ENCODE measurements around the gene GJB5. TPM values are rescaled to one million over a fixed set of nuclear protein-coding genes. Genes with fewer than 3 reads are reported as not detected.

Gene GJB5
- total RNA-seq, 1 donor from 2014 or later, result not detected

DNA sequence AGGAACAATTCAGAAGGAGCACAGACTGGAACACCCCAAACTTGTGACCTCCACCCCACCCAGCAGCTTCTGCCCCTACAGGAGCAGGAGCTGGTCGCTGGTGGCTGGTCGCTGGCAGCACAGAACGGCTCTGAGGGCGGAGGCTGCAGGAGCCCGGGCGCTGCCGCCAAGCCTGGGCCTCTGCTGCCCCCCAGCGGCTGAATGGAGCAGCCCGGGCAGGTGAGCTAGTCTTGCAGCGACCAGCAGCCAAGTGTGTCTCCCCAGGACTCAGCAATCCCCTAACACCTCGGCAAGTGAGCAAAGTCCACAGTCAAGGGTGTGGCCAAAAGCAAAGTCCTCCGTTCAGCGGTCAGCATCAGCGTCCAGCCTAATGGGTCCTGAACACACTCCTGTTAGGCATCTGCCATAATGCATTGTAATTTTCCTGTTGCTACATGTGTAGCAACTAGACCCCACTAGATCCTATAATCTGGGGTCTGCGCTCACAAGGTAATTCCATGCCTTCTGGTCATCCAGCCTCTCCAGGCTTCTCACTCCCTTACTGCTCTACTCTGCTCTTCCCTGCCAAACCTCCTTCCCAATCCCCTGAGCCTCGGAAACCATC, 12.1 kb upstream of the GJB5 start:
- intact Hi-C loops (cut with DNase I), result loop anchor here (2.0 to 10.0 kb wide), 3 partner anchors 288 to 1110 kb away; no protein-coding TSS in a partner anchor
- peak; percentile 81 for DNase-seq (ENCODE audit: missing footprints)
- ATAC-seq, result peak; percentile 83

DNA sequence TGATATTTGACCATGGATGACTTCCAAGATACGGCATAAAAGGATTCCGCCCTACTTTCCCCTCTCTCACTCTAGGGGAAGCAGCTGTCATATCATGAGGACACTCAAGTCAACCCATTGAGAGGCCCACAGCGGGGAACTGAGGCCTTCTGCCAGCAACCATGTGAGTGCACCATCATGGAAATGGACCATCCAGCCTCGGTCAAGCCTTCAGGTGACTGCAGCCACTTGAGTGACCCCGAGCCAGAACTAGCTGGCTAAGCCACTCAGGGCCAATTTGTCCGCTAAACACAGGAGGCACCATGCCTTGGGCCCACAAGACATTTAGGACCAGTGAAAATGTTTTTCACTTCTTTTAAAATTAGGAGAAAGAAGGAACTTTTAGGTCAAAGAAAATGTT, 11.1 kb upstream of the GJB5 start:
- intact Hi-C loops (cut with DNase I), result loop anchor here (2.0 to 10.0 kb wide), 3 partner anchors 289 to 1111 kb away; no protein-coding TSS in a partner anchor
- ATAC-seq, result no peak
- DNase-seq (ENCODE audit: missing footprints), result no peak

DNA sequence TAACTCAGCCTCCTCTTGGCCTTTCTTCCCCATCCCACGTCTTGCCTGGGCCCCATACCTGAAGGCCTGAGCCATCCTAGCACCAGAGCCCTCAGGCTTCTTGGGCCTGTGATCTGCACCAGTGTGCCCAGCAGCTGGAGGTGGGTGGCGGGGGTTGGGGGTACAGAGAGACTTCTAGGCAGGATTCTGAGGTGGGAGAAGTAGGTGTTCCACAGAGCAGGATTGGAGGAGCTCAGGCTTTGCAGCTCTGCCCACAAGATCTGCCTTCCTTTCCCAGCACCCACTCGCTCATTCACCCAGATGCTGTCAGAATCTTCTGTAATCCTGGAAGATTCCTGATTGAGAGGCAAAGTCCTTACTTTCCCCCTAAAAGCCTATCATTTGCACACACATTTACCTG, 10.0 kb upstream of the GJB5 start:
- intact Hi-C loops (cut with DNase I), result loop anchor here (5.0 to 10.0 kb wide), 2 partner anchors 290 to 1113 kb away; no protein-coding TSS in a partner anchor
- no peak for DNase-seq (ENCODE audit: missing footprints)
- ATAC-seq, result no peak

DNA sequence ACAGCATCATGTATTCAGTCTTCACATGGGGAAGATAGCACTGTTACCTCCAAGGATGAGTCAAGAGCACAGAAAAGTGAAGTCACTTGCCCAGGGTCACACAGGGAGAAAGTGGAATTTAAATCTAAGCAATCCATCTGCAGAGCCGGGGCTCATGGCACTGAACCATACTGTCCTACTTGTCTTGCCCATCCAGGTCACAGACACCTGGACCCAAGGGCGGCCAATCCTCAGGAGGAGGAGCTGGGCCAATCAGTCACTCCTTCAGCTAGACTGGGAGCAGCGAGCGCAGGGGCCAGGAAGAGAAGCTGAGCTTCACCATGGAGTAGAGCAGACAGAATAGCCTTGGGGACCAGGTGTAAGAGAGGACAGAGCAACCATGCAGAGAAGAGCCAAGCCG, 9.2 kb upstream of the GJB5 start:
- DNase-seq (ENCODE audit: missing footprints) (no peak), ATAC-seq (no peak)
- intact Hi-C loops (cut with DNase I), result loop anchor here (10.0 kb wide), 1 partner anchor 291 kb away; no protein-coding TSS in a partner anchor

DNA sequence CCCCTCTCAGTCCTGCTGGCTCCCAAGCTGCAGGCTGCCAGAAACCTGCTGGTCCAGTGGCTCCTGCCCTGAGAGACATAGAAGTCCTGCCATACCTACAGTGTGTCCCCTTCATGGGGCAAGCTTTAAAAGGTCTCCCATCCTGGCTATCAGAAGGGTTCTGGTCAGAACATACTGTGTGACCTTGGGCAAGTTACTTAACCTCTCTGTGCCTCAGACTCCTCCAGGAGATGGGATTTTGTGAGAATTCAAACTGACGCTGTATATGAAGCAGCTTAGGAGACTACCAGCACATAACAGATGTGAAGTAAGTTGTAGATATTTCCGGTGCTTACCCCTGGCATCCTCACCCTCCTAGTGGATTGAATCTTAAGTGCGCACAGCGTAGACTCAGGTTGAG, 8.7 kb upstream of the GJB5 start:
- DNase-seq (ENCODE audit: missing footprints) (no peak), ATAC-seq (no peak)
- intact Hi-C loops (cut with DNase I), result loop anchor here (10.0 kb wide), 1 partner anchor 291 kb away; no protein-coding TSS in a partner anchor

DNA sequence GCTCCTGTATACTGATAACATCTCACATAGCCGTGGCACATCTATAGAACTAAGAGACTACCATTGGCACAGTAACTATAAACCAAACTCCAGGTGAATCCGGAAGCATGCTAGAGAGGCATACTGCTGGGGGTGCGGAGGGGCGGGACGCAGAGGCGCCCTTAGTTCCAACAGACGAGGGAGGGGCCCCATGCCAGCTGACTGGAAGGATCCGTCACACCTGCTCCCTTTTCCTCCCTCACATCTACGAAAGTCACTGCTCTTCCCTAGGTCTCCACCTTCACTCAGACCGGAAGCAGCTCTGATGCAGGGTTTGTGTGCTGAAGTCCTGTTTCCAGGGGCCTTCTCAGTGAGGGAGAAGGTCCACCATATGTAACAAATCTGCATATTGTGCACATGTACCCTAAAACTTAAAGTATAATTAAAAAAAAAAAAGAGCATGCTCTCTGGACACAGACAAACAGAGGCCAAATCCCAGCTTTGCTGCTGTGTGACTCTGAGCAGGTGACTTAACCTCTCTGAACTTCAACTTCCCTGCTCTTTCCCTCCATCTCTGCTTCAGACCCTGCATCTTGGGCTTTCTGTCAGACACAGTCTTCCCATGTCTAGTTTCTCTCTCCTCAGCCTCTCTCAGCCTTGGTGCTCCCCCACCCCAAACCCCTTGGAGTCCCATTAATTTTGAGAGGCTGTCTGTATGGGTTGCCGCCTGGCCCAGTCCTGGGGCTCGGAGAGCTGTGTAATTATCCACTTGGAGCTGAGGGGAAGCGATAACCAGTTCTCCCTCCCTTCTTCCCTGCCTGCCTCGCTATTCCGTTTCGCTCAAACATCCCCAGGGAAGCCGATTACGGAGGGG, 7.8 kb upstream of the GJB5 start:
- intact Hi-C loops (cut with DNase I), result loop anchor here (10.0 kb wide), 1 partner anchor 292 kb away; no protein-coding TSS in a partner anchor
- ATAC-seq, result no peak

DNA sequence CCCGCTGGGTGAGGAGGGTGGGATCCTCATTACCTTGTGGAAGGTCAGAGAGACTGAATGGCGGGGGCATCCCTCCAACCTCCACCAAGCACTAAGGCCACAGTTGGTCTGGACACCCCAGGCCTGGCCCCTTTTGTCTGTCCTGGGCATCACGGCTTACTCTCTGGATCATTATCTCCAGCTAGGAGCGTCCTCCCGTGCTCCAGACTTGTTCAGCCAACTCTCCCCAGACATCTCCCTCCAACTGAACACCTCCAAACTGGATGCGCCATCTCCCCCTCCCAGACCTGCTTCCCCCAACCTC, 7.3 kb upstream of the GJB5 start:
- intact Hi-C loops (cut with DNase I), result loop anchor here (10.0 kb wide), 1 partner anchor 293 kb away; no protein-coding TSS in a partner anchor
- DNase-seq (ENCODE audit: missing footprints), result no peak
- ATAC-seq, result no peak

More for the DNA sequence above, 7.8 kb upstream of the GJB5 start:
- no peak for DNase-seq (ENCODE audit: missing footprints)

DNA sequence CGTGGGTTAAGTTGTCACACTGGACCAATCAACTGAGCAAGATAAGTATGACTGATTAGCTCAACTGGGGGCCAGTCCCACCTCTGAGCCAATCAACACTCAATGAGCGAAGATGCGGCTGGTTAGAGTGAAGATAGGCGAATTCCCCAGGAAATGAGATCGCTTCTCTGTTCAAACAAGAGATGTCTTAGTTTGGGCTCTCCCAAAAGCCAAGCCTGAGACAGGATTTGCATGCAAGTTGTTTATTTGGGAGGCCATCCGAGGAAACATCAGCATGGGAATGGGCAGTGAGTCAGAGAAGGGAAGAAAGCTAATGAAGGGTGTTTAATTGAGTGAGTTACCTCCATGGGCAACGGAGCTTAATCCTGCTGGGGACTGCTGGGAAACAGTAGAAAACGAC, 4.9 kb upstream of the GJB5 start:
- intact Hi-C loops (cut with DNase I), result loop anchor here (10.0 kb wide), 1 partner anchor 295 kb away; no protein-coding TSS in a partner anchor
- ATAC-seq (no peak), DNase-seq (ENCODE audit: missing footprints) (no peak)

DNA sequence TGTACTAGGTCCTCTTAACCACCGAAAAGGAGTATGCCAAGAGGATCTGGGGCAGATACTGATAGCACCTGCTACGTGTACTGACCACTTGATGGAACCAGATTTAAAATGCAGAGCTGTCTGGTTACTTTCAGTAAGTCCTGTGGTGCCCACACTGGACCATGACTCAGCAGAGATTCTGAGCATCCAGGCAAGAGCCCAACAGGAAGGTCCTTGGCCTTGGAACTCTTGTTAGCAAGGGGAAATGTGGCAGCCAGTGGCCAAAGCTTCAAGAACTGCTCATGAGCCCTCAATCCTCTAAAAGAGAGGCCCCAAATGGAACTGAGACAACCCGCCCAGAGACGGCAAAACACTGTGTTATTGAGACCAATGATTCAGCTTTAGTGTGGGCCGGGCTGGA, 4.2 kb upstream of the GJB5 start:
- intact Hi-C loops (cut with DNase I), result no loop called here
- ATAC-seq, result no peak
- DNase-seq (ENCODE audit: missing footprints), result no peak

DNA sequence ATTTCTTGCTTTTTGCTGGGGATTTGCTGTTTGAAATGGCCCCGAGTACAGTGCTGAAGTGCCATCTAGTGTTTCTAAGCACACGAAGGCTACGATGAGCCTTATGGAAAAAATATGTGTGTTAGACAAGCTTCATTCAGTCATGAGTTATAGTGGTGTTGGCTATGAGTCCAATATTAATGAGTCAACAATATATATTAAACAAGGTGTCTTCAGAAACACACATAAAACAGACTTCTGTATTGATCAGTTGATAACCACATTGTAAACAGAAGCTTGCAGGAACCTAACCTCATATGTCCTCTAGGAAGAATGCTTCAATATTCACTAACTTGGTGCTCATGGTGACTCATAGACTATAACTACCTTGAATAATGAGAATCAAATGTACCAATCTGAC, 1.7 kb upstream of the GJB5 start:
- ATAC-seq (no peak), DNase-seq (ENCODE audit: missing footprints) (no peak)
- intact Hi-C loops (cut with DNase I), result no loop called here

DNA sequence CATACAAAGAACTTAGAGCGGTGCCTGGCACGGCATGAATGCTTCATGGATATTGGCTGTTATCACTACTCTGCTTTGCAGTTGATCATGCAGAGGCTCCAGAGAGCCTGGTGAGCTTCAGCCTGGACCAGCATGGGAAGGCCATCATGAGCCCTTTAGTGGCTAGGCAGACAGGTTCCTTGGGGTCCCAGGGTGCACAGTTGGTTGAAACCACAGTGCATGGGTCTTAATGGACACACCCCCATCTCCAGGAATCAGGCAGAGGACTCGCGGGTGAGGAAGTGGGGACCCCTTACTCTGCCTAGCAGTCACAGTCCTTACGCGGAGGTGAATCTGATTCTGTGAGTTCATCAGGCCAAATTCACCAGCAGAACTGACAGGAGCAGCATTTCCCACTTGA, 1.1 kb downstream of the GJB5 start:
- intact Hi-C loops (cut with DNase I), result no loop called here
- DNase-seq (ENCODE audit: missing footprints) (no peak), ATAC-seq (no peak)

DNA sequence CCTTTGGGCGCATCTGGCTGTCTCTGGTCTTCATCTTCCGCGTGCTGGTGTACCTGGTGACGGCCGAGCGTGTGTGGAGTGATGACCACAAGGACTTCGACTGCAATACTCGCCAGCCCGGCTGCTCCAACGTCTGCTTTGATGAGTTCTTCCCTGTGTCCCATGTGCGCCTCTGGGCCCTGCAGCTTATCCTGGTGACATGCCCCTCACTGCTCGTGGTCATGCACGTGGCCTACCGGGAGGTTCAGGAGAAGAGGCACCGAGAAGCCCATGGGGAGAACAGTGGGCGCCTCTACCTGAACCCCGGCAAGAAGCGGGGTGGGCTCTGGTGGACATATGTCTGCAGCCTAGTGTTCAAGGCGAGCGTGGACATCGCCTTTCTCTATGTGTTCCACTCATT, 2.5 kb downstream of the GJB5 start:
- no peak for ATAC-seq
- intact Hi-C loops (cut with DNase I), result no loop called here
- DNase-seq (ENCODE audit: missing footprints), result no peak

DNA sequence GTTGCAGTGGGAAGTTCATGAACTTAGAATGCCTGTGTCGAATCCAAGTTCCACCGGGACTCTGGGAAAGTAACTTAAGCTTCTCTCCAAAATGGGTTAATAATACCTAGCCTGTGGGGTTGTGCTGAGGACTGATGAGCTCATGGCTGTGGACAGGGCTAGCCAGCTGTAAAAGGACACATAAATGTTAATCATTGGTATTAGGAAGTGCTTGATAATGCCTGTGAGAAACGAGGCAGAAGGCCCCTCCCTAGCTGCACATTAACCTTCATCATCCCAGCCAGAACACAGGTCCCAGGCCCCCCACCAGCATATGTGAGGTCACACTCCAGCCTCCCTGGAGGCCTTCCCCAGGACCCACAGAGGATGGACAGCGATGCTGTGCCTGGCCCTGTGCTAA, 3.9 kb downstream of the GJB5 start:
- DNase-seq (ENCODE audit: missing footprints) (no peak), ATAC-seq (no peak)
- intact Hi-C loops (cut with DNase I), result no loop called here

DNA sequence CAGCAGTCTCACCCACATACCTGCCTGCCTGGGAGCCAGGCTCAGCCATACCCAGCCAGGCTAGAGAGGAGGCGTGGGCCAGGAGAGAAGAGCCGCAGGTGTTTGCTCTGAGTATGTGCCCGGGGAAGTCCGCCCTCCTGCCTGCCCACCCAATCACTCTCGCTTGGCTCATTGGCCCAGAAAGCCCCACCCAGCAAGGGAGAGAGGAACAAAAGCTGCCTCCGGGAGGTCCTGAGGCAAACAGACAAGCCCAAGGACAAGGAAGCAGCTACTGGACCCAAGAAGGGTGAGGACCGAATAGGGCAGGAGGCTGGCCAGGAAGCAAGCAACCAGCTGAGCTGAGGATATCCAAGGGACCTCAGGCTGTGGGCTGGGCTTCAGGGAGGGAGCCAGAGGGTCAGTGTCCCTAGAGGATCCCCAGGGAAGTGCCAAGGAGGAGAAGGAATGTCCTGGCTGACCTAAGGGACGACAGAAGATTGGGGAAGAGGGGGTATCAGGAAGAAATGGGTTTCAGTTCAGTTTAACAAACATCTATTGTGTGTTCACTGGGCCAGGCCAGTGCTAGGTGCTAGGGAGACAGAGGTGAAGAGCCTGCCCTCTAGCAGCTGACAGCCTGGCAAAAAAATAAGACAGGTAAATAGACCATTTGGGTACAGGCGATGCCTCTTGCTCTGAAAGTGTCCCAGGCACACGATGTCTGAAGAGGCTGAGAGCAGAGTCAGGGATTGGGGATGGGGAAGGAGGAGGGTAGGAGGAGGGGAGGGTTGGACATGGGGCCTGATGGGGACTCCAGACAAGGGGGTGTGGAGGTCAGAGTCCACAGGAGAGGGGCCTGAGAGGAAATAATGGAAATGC, 4.9 kb downstream of the GJB5 start, which contains the start of gene GJB4:
Gene GJB4 (plus strand): TSS at position 238 of the 855 bp plus-strand sequence. CDS start 1,515 bp downstream, outside the sequence.
- intact Hi-C loops (cut with DNase I), result no loop called here
- no peak for DNase-seq (ENCODE audit: missing footprints)
- no peak for ATAC-seq

DNA sequence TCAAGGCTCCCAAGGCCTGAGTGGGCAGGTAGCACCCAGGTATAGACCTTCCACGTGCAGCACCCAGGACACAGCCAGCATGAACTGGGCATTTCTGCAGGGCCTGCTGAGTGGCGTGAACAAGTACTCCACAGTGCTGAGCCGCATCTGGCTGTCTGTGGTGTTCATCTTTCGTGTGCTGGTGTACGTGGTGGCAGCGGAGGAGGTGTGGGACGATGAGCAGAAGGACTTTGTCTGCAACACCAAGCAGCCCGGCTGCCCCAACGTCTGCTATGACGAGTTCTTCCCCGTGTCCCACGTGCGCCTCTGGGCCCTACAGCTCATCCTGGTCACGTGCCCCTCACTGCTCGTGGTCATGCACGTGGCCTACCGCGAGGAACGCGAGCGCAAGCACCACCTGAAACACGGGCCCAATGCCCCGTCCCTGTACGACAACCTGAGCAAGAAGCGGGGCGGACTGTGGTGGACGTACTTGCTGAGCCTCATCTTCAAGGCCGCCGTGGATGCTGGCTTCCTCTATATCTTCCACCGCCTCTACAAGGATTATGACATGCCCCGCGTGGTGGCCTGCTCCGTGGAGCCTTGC, 6.4 kb downstream of the GJB5 start:
- ATAC-seq, result no peak
- DNase-seq (ENCODE audit: missing footprints), result no peak
- intact Hi-C loops (cut with DNase I), result no loop called here

DNA sequence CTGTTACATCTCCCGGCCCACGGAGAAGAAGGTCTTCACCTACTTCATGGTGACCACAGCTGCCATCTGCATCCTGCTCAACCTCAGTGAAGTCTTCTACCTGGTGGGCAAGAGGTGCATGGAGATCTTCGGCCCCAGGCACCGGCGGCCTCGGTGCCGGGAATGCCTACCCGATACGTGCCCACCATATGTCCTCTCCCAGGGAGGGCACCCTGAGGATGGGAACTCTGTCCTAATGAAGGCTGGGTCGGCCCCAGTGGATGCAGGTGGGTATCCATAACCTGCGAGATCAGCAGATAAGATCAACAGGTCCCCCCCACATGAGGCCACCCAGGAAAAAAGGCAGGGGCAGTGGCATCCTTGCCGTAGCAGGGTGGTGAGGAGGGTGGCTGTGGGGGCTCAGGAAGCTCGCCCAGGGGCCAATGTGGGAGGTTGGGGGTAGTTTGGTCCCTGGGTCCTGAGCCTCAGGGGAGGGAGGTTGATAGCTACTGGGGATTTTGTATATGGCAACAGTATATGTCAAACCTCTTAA, 7.0 kb downstream of the GJB5 start:
- DNase-seq (ENCODE audit: missing footprints) (no peak), ATAC-seq (no peak)
- intact Hi-C loops (cut with DNase I), result no loop called here

DNA sequence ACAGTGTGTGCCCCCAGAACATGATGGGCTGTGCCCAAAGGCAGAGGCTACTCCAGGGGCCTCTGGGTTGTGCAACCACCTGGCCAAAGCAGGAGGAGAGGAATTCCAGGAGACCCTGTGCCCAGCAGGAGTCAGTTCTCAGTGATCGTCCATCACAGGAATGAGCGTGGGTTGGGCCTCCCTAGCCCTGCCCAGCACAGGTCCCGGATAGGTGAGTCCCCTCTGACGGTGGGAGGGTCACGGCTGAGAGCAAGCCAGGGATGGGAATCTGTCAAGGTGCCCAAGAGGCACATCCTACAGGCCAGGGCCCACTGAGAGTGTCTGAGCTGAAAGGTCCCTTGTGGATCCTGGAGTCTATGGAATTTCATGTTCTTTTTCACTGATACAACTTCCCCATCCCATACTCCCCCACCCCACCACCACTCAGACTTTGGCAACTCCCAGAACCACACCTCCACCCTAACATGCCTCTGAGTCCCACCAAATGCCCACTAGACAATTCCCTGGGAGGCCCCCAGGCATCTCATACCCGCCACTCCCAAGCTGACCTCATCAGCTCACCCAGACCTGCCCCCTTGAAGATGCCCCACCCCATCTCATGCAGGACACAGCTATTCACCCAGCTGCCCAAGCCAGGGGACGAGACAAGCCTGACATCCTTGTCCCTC, 7.8 kb downstream of the GJB5 start:
- intact Hi-C loops (cut with DNase I), result no loop called here
- DNase-seq (ENCODE audit: missing footprints) (no peak), ATAC-seq (no peak)

DNA sequence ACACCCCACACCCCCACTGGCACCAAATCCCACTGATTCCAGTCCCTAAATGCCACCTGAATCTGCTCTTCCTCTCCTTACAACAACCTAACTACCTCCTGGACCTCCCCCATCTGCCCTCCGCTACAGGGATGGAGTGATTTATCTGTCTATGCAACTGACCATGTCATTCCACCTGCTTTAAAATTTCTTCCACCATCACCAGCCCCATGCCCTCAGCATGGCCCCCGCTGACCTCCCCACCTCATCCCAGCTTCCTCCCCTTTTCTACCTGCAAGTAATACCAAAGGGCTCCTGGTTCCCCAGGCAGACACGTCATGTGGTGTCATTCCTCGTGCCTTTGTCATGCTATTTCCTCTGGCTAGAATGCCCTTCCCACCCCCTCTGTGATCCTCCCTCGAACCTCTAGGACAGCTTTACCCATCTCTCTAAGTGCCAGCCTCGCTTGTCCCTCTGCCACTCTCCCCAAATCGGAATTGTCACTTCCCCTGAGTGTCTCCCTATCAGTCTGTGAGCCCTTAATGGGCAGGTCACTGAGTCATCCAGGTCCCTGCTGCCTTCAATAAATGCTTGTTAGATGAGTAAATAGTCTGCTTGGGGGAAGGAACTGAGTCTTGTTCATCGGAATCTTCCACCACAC, 8.4 kb downstream of the GJB5 start:
- DNase-seq (ENCODE audit: missing footprints) (no peak), ATAC-seq (no peak)
- intact Hi-C loops (cut with DNase I), result no loop called here
